HG03103 (cell line): ENCODE measurements around the gene EXOSC5.
"Not testable (repeated sequence)": the region's sequence is repeated elsewhere in the genome, so short reads cannot be mapped to it uniquely, and the experiment has no call there.

Source experiments
- ATAC-seq: cut with Tn5 transposase; IDR thresholded peaks from one replicate; pipeline ENCODE4 v1.9.1; 2021; ENCODE audit warnings: low read depth; ENCODE audit not compliant: unreplicated experiment

The EXOSC5 gene

GRCh38 chr19:41408846-41409245, 11.7 kb upstream of the EXOSC5 start:
- not testable (repeated sequence) for ATAC-seq

GRCh38 chr19:41408256-41408655, 11.1 kb upstream of the EXOSC5 start:
- ATAC-seq = no peak

- no peak for ATAC-seq
Observed at GRCh38 chr19:41407271-41407670, 10.1 kb upstream of the EXOSC5 start.

GRCh38 chr19:41405776-41406175, 8.6 kb upstream of the EXOSC5 start:
- no peak for ATAC-seq

GRCh38 chr19:41403181-41403970, 6.2 kb upstream of the EXOSC5 start:
- ATAC-seq = no peak

- no peak for ATAC-seq
Observed at GRCh38 chr19:41402010-41402409, 4.9 kb upstream of the EXOSC5 start.

GRCh38 chr19:41401483-41401882, 4.3 kb upstream of the EXOSC5 start:
- no peak for ATAC-seq

GRCh38 chr19:41399525-41399924, 2.4 kb upstream of the EXOSC5 start:
- ATAC-seq = no peak

- ATAC-seq = no peak
Observed at GRCh38 chr19:41399091-41399490, 1.9 kb upstream of the EXOSC5 start.

- ATAC-seq = no peak
Observed at GRCh38 chr19:41398598-41398997, 1.4 kb upstream of the EXOSC5 start.

GRCh38 chr19:41398050-41398418, 875 bp upstream of the EXOSC5 start:
- ATAC-seq = no peak

- ATAC-seq = no peak
Observed at GRCh38 chr19:41395355-41395754, 1.8 kb downstream of the EXOSC5 start.

GRCh38 chr19:41392775-41393174, 4.4 kb downstream of the EXOSC5 start:
- ATAC-seq = no peak

- ATAC-seq = no peak
Observed at GRCh38 chr19:41391618-41392017, 5.5 kb downstream of the EXOSC5 start.

GRCh38 chr19:41386442-41386841, 10.7 kb downstream of the EXOSC5 start:
- ATAC-seq = no peak

- no peak for ATAC-seq
Observed at GRCh38 chr19:41384351-41384750, 12.8 kb downstream of the EXOSC5 start.

- not testable (repeated sequence) for ATAC-seq
Observed at GRCh38 chr19:41381536-41381935, 15.6 kb downstream of the EXOSC5 start.

GRCh38 chr19:41377977-41378709, 19.0 kb downstream of the EXOSC5 start:
- ATAC-seq = no peak

GRCh38 chr19:41376998-41377365, 20.2 kb downstream of the EXOSC5 start:
- no peak for ATAC-seq

GRCh38 chr19:41376241-41376997, 20.7 kb downstream of the EXOSC5 start, which contains the start of gene TMEM91:
TSS of gene TMEM91 (plus strand) at chr19:41376533. CDS start at chr19:41378310, 1,777 bp downstream.
- ATAC-seq = no peak

- ATAC-seq = no peak
Observed at GRCh38 chr19:41373993-41374392, 23.2 kb downstream of the EXOSC5 start.
